Lower leg skin (tissue), 4 donors: ENCODE measurements around the gene HOXC4. TPM values are rescaled to one million over a fixed set of nuclear protein-coding genes. Genes with fewer than 3 reads are reported as not detected.

ENCODE experiments used
- DNase-seq, 2 donors: peaks; one replicate each; pipeline ENCODE4 v3.0.0-alpha.2; 2019; ENCODE audit warnings: low spot score in 2 of 2
- H3K4me3 ChIP-seq: fragments of 200-600 bp; sonication (generic); 2 replicates; pipeline ENCODE4 v1.5.1; 2017; ENCODE audit warnings: mild to moderate bottlenecking, low read depth; ENCODE audit not compliant: poor library complexity, severe bottlenecking
- CTCF ChIP-seq, 3 donors: fragments of 450-650 bp; IDR thresholded peaks; one replicate each; pipeline ENCODE4 v1.5.1; 2016; ENCODE audit warnings: antibody characterized with exemption in 3 of 3, mild to moderate bottlenecking in 3 of 3, moderate library complexity in 2 of 3
- POLR2A ChIP-seq, 2 donors: fragments of 450-650 bp; IDR thresholded peaks; one replicate each; pipeline ENCODE4 v1.6.1; 2016 to 2017; ENCODE audit warnings: antibody characterized with exemption in 2 of 2, mild to moderate bottlenecking in 1 of 2, moderate library complexity in 1 of 2
- WGBS, 2 donors: methylation state at CpG; one replicate each; pipeline ENCODE4 v1.1.5; 2018; 5-methylcytosine and 5-hydroxymethylcytosine counted together
- intact Hi-C: fragments of 100-400 bp; cut with DNase I; formaldehyde crosslinking; loops from one replicate; pipeline ENCODE4 v1.15.0; 2023; ENCODE audit warnings: low total_unique reads
- total RNA-seq, 4 donors: library from RNA; depleted of rRNA; stranded (reverse); fragments of >200 nt; gene quantifications; one replicate each; pipeline ENCODE4 v1.1.0, GENCODE V29; 2016

The HOXC4 gene
- total RNA-seq, 4 donors from 2014 or later, result 1.7 to 6.1 (median 3.2) TPM

DNA sequence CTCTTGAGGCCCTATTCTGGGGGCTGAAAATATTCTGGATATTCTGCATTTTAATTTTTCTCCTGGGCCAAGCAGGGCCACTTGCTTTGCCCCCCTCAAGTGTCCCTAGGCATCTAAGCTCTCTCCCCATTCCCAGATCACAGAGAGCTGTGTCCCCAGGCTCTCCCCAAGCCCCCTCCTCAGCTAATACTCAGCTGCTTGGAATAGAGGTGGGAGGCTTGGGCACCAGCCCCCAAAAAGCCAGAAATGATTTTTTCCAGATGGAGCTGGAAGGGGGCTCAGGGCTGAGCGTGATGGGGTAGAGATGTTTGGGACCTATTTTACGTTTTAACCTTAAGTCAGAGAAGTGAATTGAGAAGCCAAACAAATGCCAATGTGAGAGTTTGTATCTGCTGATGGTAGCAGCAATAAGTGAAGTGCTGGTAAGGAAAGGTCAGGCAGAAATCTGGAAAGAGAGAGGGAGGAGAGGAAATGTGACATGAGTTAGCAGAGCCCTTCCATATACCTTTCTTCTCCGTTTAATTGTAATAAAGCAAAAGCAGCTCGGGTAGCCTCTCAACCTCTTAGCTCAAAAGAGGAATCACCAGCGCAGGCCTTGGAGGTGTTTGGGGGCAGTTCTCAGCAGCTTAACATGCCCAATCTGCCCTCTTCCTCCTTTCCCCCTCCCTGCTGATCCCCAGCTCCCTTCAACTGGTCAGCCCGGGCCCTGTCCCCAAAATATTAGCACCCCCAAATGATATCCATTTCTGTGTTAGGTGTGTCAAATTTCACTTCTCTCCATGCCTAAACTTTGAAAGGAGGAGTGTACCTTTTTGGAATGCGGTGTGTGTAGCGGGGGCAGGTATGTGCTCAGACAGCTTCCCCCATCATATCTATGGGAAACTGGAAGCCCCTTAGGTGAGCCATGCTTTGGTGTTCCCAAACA lies 30.4 kb upstream of the HOXC4 start:
- DNase-seq, result no peak
- intact Hi-C loops, result no loop called here
- TF ChIP-seq CTCF (IDR thresholded peaks at IDR 0.05) (no peak), POLR2A (IDR thresholded peaks at IDR 0.05) (no peak)
- H3K4me3 ChIP-seq, result no peak overlapping the region
- WGBS, 2 donors, result 15 to 18% methylated on average over 8 of the region's 8 CpGs

GRCh38 chr12:54024127-54024526 lies 29.5 kb upstream of the HOXC4 start:
- H3K4me3 ChIP-seq, result no peak overlapping the region
- 6 to 21% methylated on average over 17 of the region's 17 CpGs for WGBS, 2 donors
- TF ChIP-seq POLR2A (IDR thresholded peaks at IDR 0.05) (no peak), CTCF (IDR thresholded peaks at IDR 0.05) (no peak)
- intact Hi-C loops, result no loop called here
- DNase-seq, result no peak

DNA sequence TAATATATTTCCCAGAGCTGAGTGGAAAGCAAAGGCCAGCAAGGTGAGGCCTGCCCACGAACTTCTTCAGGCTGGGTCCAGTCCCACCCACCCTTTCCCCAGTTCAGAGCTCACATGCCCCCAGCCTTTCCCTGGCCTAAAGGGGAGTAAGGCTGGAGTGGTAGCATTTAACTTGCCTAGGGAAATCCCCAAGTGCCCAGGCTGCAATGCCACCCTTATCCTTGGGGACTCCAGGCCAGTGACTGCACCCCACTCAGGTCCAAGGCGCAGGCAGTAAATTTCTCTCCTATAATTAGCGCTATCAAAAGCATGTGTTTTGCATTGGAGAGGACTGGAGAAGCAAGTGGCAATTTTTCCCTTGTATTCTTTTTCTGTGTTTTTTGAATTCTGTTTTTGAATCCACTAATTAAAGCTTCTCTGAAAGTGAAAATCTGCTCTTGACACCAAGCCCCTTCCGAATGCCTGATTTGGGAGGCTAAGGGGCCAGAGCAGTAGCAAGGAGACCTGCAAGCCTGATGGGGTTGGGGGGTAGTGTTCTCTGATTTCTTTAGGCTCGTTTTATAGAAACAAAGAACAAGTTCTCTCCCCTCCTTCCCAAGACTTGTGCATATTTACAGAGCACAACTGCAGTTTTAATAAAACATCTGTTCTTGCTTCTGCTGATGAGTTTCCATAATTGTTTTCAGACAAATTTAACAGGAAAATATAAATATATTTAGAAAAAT lies 28.9 kb upstream of the HOXC4 start:
- intact Hi-C loops, result no loop called here
- WGBS, 2 donors, result 23 to 28% methylated on average over 5 of the region's 5 CpGs
- no peak overlapping the region for H3K4me3 ChIP-seq
- TF ChIP-seq CTCF (IDR thresholded peaks at IDR 0.05), result no peak
- no peak for TF ChIP-seq POLR2A (IDR thresholded peaks at IDR 0.05)
- DNase-seq, result no peak

GRCh38 chr12:54025499-54026405 lies 27.9 kb upstream of the HOXC4 start:
- no peak for TF ChIP-seq CTCF (IDR thresholded peaks at IDR 0.05)
- TF ChIP-seq POLR2A (IDR thresholded peaks at IDR 0.05), result no peak
- no peak for DNase-seq
- intact Hi-C loops, result no loop called here
- WGBS, 2 donors, result 18 to 22% methylated on average over 7 of the region's 7 CpGs
- no peak overlapping the region for H3K4me3 ChIP-seq

DNA sequence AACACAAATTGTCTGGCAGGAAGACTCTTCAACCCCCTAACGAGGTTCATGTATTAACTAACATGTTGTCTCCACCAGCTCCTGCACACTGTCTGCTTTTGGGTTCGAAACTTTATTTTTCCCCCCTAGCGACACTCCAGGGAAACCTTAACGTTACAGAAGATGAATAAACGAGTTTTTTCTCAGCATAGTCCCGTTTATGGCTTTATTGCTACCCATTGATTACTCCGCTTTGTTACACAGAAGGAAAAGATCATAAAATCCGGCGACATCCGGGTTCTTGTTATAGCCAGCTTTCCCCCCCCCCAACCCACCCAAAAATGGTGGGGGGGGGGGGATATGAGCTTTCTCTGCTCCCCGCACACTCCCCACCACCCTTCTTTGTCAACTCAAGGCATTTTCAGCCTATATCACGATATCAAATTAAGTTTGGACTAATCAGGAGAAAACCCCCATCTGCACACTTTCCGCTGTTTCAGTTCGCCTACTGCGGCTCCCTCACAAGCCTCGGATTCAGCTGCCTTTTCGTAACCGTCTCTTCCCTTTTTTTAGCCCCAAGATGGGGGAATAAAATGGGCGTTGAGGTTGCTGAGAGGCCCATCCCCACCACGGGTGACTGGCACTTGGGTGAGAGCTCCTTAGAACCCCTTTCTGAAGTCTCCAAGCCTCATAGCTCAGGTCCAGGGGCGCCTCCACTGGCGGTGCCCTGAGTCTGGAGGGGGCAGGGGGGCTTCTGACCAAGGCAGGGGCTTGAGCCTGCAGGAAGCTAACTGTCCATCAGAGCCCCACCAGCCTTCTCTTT lies 26.8 kb upstream of the HOXC4 start:
- no peak for DNase-seq
- TF ChIP-seq CTCF (IDR thresholded peaks at IDR 0.05) (no peak), POLR2A (IDR thresholded peaks at IDR 0.05) (no peak)
- intact Hi-C loops, result no loop called here
- 27 to 40% methylated on average over 22 of the region's 22 CpGs for WGBS, 2 donors
- no peak overlapping the region for H3K4me3 ChIP-seq
